ENCODE measurements around the gene PLA2G4D. TPM values are rescaled to one million over a fixed set of nuclear protein-coding genes. Genes with fewer than 3 reads are reported as not detected.

PLA2G4D gene
- total and polyA plus RNA-seq, 10 of the 15 experiments (the other 5 are each of a cell fraction or from before 2014, with no cell fraction given) = 0.03 TPM; not detected in 9

- no peak for TF ChIP-seq ZNF687 (IDR thresholded peaks at IDR 0.05)
- no peak for TF ChIP-seq SIX5 (IDR thresholded peaks at IDR 0.05; ENCODE audit: low read depth, low read length, severe bottlenecking)
- no peak for TF ChIP-seq NR2C2 (IDR thresholded peaks at IDR 0.05; ENCODE audit: borderline replicate concordance, control insufficient read depth, insufficient read length, low read depth)
- no peak for TF ChIP-seq POLR2A (IDR thresholded peaks at IDR 0.05; ENCODE audit: low read depth, low read length)
- TF ChIP-seq BCLAF1 (IDR thresholded peaks at IDR 0.05) = no peak
Observed at GRCh38 chr15:42128476-42128875, 34.1 kb upstream of the PLA2G4D start (continued).

- no TSS peak for BruUV-seq (replicated peaks)
- Histone ChIP-seq H3K79me2 (ENCODE audit: control insufficient read depth, insufficient read depth, low read length) (no peaks in the 10 kb centered on the region), H3K4me2 (ENCODE audit: control insufficient read depth, insufficient read depth) (no peak overlapping the region), H3K36me3 (ENCODE audit: control insufficient read depth in 2 of 2, insufficient read depth in 2 of 2, low read length in 1 of 2) (no peaks in the 10 kb centered on the region), H4K20me1 (ENCODE audit: control insufficient read depth, insufficient read depth) (no peaks in the 10 kb centered on the region; the same call in 1 of the 2 replicates), H3K4me1 (ENCODE audit: control insufficient read depth, insufficient read depth, low read length) (no peaks in the 10 kb centered on the region), H3K9ac (ENCODE audit: control insufficient read depth, insufficient read depth, low read length) (no peak overlapping the region), H3K9me3 (replicated peaks; ENCODE audit: control insufficient read depth, insufficient read depth, low read length) (no peaks in the 10 kb centered on the region), H3K4me3 (no peak overlapping the region), H3K27ac (ENCODE audit: control insufficient read depth, insufficient read depth) (no peak overlapping the region), H2AFZ (ENCODE audit: control insufficient read depth, low read depth, low read length) (no peak overlapping the region), H3K27me3 (replicated peaks in 1 of 2; ENCODE audit: control insufficient read depth in 2 of 2, insufficient read depth in 2 of 2, low read length in 1 of 2) (no peaks in the 10 kb centered on the region; a peak in 1 of 4 replicates)
- WGBS (ENCODE audit: insufficient coverage, insufficient replicate concordance, low lambda C conversion rate, missing lambda C conversion rate) = 36% methylated on average over 3 of the region's 3 CpGs
- intact Hi-C loops (cut with micrococcal nuclease; ENCODE audit: unreplicated experiment) (no loop called here), in situ Hi-C loops (cut with MboI) (no loop called here)
- ATAC-seq = no peak
- ChIA-PET SMC1A (ENCODE audit: uncharacterized antibody, unreplicated experiment) (no interaction called here), RAD21 (ENCODE audit: unreplicated experiment) (no interaction called here), CTCF (interaction anchor here (1.0 kb wide), 1 partner anchor 15 kb away, joined by 3 read pairs; no protein-coding TSS in a partner anchor), POLR2A (no interaction called here)
- FAIRE-seq = no peak
- DNase-seq (ENCODE audit: low read depth, low spot score) = no peak
- TF ChIP-seq PKNOX1 (IDR thresholded peaks at IDR 0.05) (no peak), RAD51 (IDR thresholded peaks at IDR 0.05) (no peak), SUPT20H (IDR thresholded peaks at IDR 0.05; ENCODE audit: borderline replicate concordance, control insufficient read depth, low read depth, low read length) (no peak), BCLAF1 (IDR thresholded peaks at IDR 0.05) (no peak), ESRRA (IDR thresholded peaks at IDR 0.05; ENCODE audit: low read length) (no peak), ZNF622 (IDR thresholded peaks at IDR 0.05) (no peak)
Observed at GRCh38 chr15:42123546-42123945, 29.2 kb upstream of the PLA2G4D start.

Data from GM12878 (cell line).